GM21825 (cell line): ENCODE results near the gene TEX10.
"Not testable (repeated sequence)": the region's sequence is repeated elsewhere in the genome, so short reads cannot be mapped to it uniquely, and the experiment has no call there.

Source experiments
- ATAC-seq: cut with Tn5 transposase; IDR thresholded peaks from one replicate; pipeline ENCODE4 v1.9.1; 2021; ENCODE audit warnings: mild to moderate bottlenecking, moderate library complexity; ENCODE audit not compliant: unreplicated experiment

TEX10 gene

GRCh38 chr9:100350188-100350587 lies 2.6 kb downstream of the TEX10 start:
- ATAC-seq, result no peak

DNA sequence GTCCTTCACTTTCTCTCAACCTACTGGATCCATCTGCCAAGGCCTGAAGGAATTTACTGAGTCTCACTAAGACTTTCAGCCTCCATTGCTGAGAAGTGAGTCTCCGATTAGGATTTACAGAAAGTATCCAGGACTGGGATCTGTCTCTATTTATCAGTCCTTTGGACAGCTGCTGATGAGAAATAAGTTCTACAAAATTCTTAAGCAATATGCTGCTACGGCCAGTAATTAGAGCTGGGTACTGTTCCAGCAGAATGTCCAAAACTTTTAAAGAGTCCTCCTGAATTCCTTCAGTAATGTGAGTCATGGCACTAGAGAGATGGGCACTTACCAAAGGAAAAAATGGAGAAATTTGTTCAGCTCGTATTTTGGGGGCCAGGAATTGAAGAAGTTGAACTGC lies 5.9 kb downstream of the TEX10 start:
- ATAC-seq, result no peak

- no peak for ATAC-seq
Measured at GRCh38 chr9:100341889-100342288, 10.9 kb downstream of the TEX10 start.

- ATAC-seq, result no peak
Measured at GRCh38 chr9:100340224-100340623, 12.5 kb downstream of the TEX10 start.

GRCh38 chr9:100338736-100339135 lies 14.0 kb downstream of the TEX10 start:
- ATAC-seq, result not testable (repeated sequence)

GRCh38 chr9:100324594-100325200 lies 28.0 kb downstream of the TEX10 start:
- no peak for ATAC-seq

- ATAC-seq, result no peak
Measured at GRCh38 chr9:100322954-100323536, 29.7 kb downstream of the TEX10 start.

- ATAC-seq, result no peak
Measured at GRCh38 chr9:100317706-100318105, 35.0 kb downstream of the TEX10 start.

DNA sequence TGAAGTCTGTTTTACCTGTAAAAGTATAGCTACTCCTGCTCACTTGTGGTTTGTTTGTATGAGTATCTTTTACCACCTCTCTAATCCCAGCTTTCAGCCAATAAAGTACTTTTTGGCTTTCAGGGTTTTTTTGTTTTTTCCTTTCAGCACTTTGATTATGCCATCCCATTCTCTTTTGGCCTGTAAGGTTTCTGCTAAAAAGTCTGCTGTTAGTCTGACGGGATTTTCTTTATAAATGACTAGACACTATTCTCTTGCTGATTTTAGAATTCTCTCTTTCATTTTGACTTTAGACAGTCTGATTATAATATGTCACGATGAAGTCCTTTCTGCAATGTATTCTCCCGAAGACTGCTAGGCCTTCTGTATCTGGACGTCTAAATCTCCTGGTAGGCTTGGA lies 37.2 kb downstream of the TEX10 start:
- no peak for ATAC-seq

GRCh38 chr9:100309992-100310391 lies 42.8 kb downstream of the TEX10 start:
- no peak for ATAC-seq

- no peak for ATAC-seq
Measured at GRCh38 chr9:100308965-100309564, 43.7 kb downstream of the TEX10 start.

DNA sequence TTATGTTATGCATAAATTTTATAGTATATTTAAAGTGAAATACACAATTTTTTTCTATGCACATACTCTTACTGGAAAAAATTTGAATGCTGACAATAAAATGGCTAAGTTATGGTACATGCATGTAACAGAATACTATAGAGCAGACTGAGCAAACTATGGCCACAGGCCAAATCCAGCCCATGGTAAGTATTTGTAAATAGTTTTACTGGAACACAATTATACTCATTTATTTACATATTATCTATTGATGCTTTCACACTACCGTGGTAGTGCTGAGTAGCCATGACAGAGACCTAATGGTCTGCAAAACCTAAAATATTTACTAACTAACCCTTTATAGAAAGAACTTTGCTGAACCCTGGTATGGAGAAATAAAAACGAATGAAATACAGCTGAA lies 45.7 kb downstream of the TEX10 start:
- ATAC-seq, result no peak

GRCh38 chr9:100306283-100306682 lies 46.5 kb downstream of the TEX10 start:
- ATAC-seq, result no peak

- ATAC-seq, result no peak
Measured at GRCh38 chr9:100303747-100304146, 49.0 kb downstream of the TEX10 start.

DNA sequence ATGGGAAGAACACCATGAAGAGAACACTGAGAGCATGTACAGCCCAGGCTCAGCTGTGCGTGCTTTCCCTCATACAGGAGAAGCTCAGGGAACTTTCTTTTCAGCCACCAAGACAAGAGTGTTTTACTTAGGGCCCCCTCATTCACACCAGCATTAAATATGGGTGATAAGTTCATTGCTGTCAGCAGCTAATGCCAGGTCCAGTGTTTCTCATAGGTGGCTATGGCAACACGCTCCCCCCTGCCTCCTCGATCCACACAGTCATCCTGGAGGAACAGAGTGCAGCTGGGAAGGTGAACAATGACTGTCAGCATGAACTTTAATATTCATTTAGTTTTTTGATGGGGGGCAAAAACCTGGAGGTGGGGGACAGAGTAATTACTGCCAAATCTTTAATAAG lies 54.4 kb downstream of the TEX10 start:
- ATAC-seq, result no peak

DNA sequence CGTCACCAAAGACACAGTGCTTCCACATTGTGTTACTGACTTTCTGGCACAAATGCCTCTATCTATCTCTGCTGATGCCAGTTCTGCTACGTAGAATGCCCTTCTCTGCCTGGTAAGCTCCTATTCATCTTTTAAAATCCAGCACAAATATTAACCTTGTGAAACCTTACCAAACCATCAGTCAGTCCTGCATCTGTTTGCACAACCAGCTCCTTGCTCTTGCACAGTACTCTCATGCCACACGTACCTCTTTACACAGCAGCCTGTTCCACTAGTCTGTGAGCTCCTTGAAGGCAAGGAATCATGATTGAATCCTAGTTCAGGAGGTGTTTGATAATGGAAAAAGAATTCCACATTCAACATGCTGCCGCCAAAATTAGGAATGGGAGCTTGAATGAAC lies 56.3 kb downstream of the TEX10 start:
- ATAC-seq, result no peak

DNA sequence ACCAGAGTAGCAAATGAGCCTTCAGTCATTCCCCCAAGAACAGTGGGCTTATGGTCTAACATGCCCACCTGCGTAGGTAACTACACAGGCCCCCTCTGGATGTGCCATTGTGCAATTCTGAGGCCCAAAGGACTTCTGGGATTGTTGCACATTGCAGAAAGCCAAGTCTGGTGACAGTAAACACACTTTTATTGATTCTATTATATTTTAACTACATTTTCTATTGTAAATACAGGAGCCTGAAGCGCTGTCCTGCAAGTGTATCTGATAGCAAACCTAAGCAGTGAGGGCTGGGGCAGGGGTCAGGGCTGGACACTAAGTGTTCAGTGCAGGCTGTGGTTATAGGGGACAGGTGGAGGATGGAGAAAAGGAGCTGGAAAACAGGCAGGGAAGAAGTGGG lies 57.5 kb downstream of the TEX10 start:
- ATAC-seq, result no peak

DNA sequence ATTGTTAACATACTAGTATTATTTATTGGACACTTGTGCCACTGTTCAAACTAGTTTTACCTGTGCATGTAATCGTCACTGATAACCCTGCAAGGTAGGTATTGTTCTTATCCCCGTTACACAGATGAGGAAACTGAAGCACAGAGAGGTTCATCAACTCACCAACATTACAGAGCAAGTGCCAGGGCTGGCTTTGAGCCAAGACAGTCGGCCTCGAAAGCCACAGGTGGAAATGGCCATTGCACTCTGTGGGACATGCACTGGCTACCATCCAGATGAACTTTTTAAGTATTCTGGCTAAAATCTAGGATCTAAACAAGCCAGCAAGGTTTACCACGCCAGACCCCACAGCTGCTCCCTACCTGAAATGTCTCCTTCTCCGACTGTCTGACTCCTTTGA lies 57.9 kb downstream of the TEX10 start:
- no peak for ATAC-seq

- no peak for ATAC-seq
Measured at GRCh38 chr9:100294341-100294740, 58.4 kb downstream of the TEX10 start.

GRCh38 chr9:100292414-100292813 lies 60.3 kb downstream of the TEX10 start:
- ATAC-seq, result no peak

DNA sequence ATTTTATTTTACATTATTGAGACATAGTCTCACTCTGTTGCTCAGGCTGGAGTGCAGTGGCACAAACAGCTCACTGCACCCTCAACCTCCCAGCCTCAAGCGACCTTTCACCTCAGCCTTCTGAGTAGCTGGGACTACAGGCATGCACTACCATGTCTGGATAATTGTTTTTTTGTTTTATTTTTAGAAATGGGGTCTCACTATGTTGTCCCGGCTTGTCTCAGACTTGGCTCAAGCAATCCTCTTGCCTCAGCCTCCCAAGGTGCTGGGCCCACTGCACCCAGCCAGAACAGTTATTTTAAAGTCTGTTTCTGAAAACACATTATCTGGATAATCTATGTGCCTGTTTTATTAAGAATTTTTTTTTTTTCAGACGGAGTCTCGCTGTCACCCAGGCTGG lies 62.0 kb downstream of the TEX10 start:
- no peak for ATAC-seq

DNA sequence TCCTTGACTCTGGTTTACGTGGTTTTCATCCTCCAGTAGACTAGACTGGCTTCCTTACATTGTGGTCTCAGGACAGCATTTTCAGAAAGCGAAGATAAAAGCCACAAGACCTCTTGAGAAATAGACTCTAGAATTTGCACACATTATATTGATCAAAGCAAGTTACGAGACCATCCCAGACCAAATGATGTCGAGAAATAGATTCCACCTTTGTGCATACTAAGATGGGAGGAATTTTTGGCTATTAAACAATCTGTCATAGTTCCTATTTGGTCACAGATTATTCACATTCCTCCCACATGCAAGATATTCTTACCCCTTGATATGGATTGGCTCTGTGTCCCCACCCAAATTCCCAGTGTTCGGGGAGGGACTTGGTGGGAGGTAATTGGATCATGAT lies 65.6 kb downstream of the TEX10 start:
- no peak for ATAC-seq

DNA sequence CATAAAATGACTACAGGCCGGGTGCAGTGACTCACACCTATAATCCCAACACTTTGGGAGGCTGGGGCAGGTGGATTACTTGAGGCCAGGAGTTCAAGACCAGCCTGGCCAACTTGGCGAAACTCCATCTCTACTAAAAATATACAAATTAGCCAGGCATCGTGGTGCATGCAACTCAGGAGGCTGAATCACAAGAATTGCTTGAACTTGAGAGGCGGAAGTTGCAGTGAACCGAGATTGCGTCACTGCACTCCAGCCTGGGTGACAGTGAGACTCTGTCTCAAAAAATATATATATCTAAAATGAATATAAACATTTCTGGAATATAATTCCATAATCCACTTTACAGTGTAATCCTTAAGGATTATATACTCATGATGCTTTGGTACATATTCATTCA lies 66.5 kb downstream of the TEX10 start:
- ATAC-seq, result no peak
